ENCODE data around the gene CENPN.

DNA sequence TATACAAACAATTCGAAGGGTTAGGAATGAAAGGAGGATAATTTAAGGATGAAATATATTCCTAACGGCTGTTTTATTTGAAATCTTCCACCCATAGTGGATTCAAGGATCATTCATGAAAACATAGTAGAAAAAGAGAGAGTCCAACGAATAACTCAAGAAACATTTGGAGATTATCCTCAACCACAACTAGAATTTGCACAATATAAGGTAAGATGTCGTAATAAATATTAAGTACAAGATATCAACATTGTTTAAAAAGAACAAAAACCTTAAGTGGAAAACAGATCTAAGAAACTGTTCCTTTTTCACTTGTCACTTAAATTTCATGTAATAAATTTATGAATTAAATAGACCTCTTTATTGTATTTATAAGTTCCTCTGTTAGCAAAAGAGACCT lies 19.4 kb downstream of the CENPN start:
- TF ChIP-seq, protein P1, sequence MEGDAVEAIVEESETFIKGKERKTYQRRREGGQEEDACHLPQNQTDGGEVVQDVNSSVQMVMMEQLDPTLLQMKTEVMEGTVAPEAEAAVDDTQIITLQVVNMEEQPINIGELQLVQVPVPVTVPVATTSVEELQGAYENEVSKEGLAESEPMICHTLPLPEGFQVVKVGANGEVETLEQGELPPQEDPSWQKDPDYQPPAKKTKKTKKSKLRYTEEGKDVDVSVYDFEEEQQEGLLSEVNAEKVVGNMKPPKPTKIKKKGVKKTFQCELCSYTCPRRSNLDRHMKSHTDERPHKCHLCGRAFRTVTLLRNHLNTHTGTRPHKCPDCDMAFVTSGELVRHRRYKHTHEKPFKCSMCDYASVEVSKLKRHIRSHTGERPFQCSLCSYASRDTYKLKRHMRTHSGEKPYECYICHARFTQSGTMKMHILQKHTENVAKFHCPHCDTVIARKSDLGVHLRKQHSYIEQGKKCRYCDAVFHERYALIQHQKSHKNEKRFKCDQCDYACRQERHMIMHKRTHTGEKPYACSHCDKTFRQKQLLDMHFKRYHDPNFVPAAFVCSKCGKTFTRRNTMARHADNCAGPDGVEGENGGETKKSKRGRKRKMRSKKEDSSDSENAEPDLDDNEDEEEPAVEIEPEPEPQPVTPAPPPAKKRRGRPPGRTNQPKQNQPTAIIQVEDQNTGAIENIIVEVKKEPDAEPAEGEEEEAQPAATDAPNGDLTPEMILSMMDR (IDR thresholded peaks at IDR 0.05 in 2 of 3, conservative IDR thresholded peaks at IDR 0.05 in 1 of 3; ENCODE audit: borderline replicate concordance in 1 of 3, insufficient read depth in 1 of 3, low read depth in 2 of 3, low read length in 2 of 3), result no peak
- TF ChIP-seq EZH2 (IDR thresholded peaks at IDR 0.05), result no peak
- TF ChIP-seq YY1 (IDR thresholded peaks at IDR 0.05; ENCODE audit: extremely low read depth, insufficient replicate concordance, low read depth, low read length), result no peak
- TF ChIP-seq POLR2A (IDR thresholded peaks at IDR 0.05; ENCODE audit: borderline replicate concordance, extremely low read depth, insufficient read depth, insufficient read length), result no peak
- no peak for TF ChIP-seq JUND (IDR thresholded peaks at IDR 0.05)
- TF ChIP-seq ZFX (IDR thresholded peaks at IDR 0.05), result no peak
